ENCODE data around the gene VWA3A.

GRCh38 chr16:22147853-22148252 lies 55.5 kb downstream of the VWA3A start:
- TF ChIP-seq CTCF (IDR thresholded peaks at IDR 0.05): no peak
- TF ChIP-seq POLR2A (IDR thresholded peaks at IDR 0.05): no peak

Measured in right lobe of liver (tissue), 4 donors.